IMR-90 (cell line): ENCODE measurements around the gene RMDN2. TPM values are rescaled to one million over a fixed set of nuclear protein-coding genes. Genes with fewer than 3 reads are reported as not detected.

Experiments used
- ATAC-seq: fragments of 200-7000 bp; cut with Tn5 transposase; 2 replicates; pipeline ENCODE4 v1.9.1; 2020; ENCODE audit warnings: low read depth, mild to moderate bottlenecking, moderate library complexity
- BruUV-seq: library from RNA; stranded (reverse); fragments of 400-500 nt; replicated peaks from 2 replicates; lab custom pipeline; 2021; lab: Mats Ljungman, UMichigan
- CTCF ChIA-PET: fragments of 300-600 bp; formaldehyde crosslinking; extraction: SDS; loops from one replicate; lab custom pipeline; 2021; ENCODE audit warnings: antibody characterized with exemption; lab: Yijun Ruan, JAX
- POLR2A ChIA-PET: fragments of 300-600 bp; sonication (Branson Sonifier 250); formaldehyde crosslinking; loops from one replicate; lab custom pipeline; 2022; ENCODE audit warnings: antibody characterized with exemption; ENCODE audit not compliant: unreplicated experiment; lab: Charles Lee
- DNase-seq: peaks from one replicate; pipeline ENCODE4 v3.0.0; 2013
- H2AFZ ChIP-seq: replicated peaks from 2 replicates; pipeline ENCODE3; 2013; ENCODE audit warnings: low read length, mild to moderate bottlenecking; ENCODE audit not compliant: poor library complexity
- H2AK5ac ChIP-seq: 2 replicates; pipeline ENCODE4 v1.6.1; 2013; ENCODE audit warnings: low read depth, low read length, inconsistent platforms
- H2AK9ac ChIP-seq: replicated peaks from 2 replicates; pipeline ENCODE3; 2013; ENCODE audit warnings: mild to moderate bottlenecking, low read depth, low read length, moderate library complexity; ENCODE audit not compliant: poor library complexity
- H2BK120ac ChIP-seq: 2 replicates; pipeline ENCODE4 v1.6.1; 2013; ENCODE audit warnings: low read depth, low read length, inconsistent platforms
- H2BK15ac ChIP-seq: 3 replicates; pipeline ENCODE4 v1.6.1; 2013; ENCODE audit warnings: low read depth, low read length, inconsistent platforms
- H2BK20ac ChIP-seq: 2 replicates; pipeline ENCODE4 v1.6.1; 2013; ENCODE audit warnings: low read depth, mild to moderate bottlenecking, inconsistent platforms, low read length, moderate library complexity
- H2BK5ac ChIP-seq: 2 replicates; pipeline ENCODE4 v1.6.1; 2013; ENCODE audit warnings: mild to moderate bottlenecking, low read depth, low read length, inconsistent platforms; ENCODE audit not compliant: poor library complexity, severe bottlenecking
- H3K14ac ChIP-seq: replicated peaks from 2 replicates; pipeline ENCODE4 v1.6.1; 2013; ENCODE audit warnings: low read depth, low read length, inconsistent platforms
- H3K18ac ChIP-seq: 2 replicates; pipeline ENCODE4 v1.6.1; 2013; ENCODE audit warnings: low read depth, low read length, control low read depth
- H3K23ac ChIP-seq: 2 replicates; pipeline ENCODE4 v1.6.1; 2013; ENCODE audit warnings: low read depth, low read length, inconsistent platforms
- H3K27ac ChIP-seq: 2 replicates; pipeline ENCODE4 v1.5.1; 2013; ENCODE audit warnings: mild to moderate bottlenecking, control low read depth, low read length; ENCODE audit not compliant: insufficient read depth
- H3K27me3 ChIP-seq: 2 replicates; pipeline ENCODE4 v1.6.1; 2013; ENCODE audit warnings: low read length; ENCODE audit not compliant: control insufficient read depth, insufficient read depth
- H3K36me3 ChIP-seq: 2 replicates; pipeline ENCODE4 v1.6.1; 2013; ENCODE audit warnings: low read length, mixed read lengths; ENCODE audit not compliant: control insufficient read depth, insufficient read depth
- H3K4ac ChIP-seq: 2 replicates; pipeline ENCODE4 v1.6.1; 2013; ENCODE audit warnings: low read depth, low read length, inconsistent platforms
- H3K4me1 ChIP-seq: 2 replicates; pipeline ENCODE4 v1.6.1; 2013; ENCODE audit warnings: low read length, mixed read lengths; ENCODE audit not compliant: control insufficient read depth, insufficient read depth
- H3K4me2 ChIP-seq: 2 replicates; pipeline ENCODE4 v1.6.1; 2013; ENCODE audit warnings: low read depth, mild to moderate bottlenecking, control low read depth, low read length, moderate library complexity
- H3K4me3 ChIP-seq: 2 replicates; pipeline ENCODE4 v1.5.1; 2013; ENCODE audit warnings: low read depth, mild to moderate bottlenecking, control low read depth, low read length, moderate library complexity; ENCODE audit not compliant: insufficient read depth
- H3K56ac ChIP-seq: 2 replicates; pipeline ENCODE4 v1.6.1; 2013; ENCODE audit warnings: low read length, inconsistent platforms; ENCODE audit not compliant: insufficient read depth; ENCODE audit errors: extremely low read depth
- H3K79me1 ChIP-seq, 2 experiments: 2 replicates each; pipeline ENCODE4 v1.6.1; 2013; ENCODE audit warnings: low read length in 2 of 2, inconsistent platforms in 1 of 2, low read depth in 1 of 2
- H3K9ac ChIP-seq: 2 replicates; pipeline ENCODE4 v1.6.1; 2013; ENCODE audit warnings: low read depth, low read length, control low read depth
- H3K9me1 ChIP-seq: 2 replicates; pipeline ENCODE4 v1.6.1; 2013; ENCODE audit warnings: low read length, inconsistent platforms; ENCODE audit not compliant: insufficient read depth
- H3K9me3 ChIP-seq: 2 replicates; pipeline ENCODE4 v1.6.1; 2013; ENCODE audit warnings: low read length; ENCODE audit not compliant: control insufficient read depth, insufficient read depth
- H4K20me1 ChIP-seq: 2 replicates; pipeline ENCODE4 v1.6.1; 2013; ENCODE audit warnings: low read length, inconsistent platforms; ENCODE audit not compliant: insufficient read depth
- H4K5ac ChIP-seq: 2 replicates; pipeline ENCODE4 v1.6.1; 2013; ENCODE audit warnings: mild to moderate bottlenecking, low read depth, low read length, control low read depth
- H4K8ac ChIP-seq, 2 experiments: 2 replicates each; pipeline ENCODE4 v1.6.1; 2013; ENCODE audit warnings: low read depth in 2 of 2, low read length in 2 of 2, control low read depth in 1 of 2, inconsistent platforms in 1 of 2
- H4K91ac ChIP-seq: 2 replicates; pipeline ENCODE4 v1.6.1; 2013; ENCODE audit warnings: low read depth, low read length, inconsistent platforms; ENCODE audit not compliant: insufficient read depth
- BHLHE40 ChIP-seq: fragments of 150-350 bp; IDR thresholded peaks from 2 replicates; pipeline ENCODE4 v1.6.1; 2016; ENCODE audit warnings: mild to moderate bottlenecking, low read depth, low read length
- CEBPB ChIP-seq: IDR thresholded peaks from 2 replicates; pipeline ENCODE4 v1.6.1; 2012; ENCODE audit warnings: low read depth, low read length, improper control_type of control experiment
- CHD1 ChIP-seq: IDR thresholded peaks from 2 replicates; pipeline ENCODE4 v1.6.1; 2012; ENCODE audit warnings: low read depth, low read length, improper control_type of control experiment
- FOS ChIP-seq: fragments of 150-350 bp; IDR thresholded peaks from 2 replicates; pipeline ENCODE4 v1.6.1; 2016; ENCODE audit warnings: low read depth, low read length
- MAFK ChIP-seq: IDR thresholded peaks from 2 replicates; pipeline ENCODE4 v1.6.1; 2012; ENCODE audit warnings: low read depth, low read length, improper control_type of control experiment
- MAZ ChIP-seq: IDR thresholded peaks from 2 replicates; pipeline ENCODE4 v1.6.1; 2012; ENCODE audit warnings: low read depth, mild to moderate bottlenecking, low read length, improper control_type of control experiment, moderate library complexity, borderline replicate concordance
- MXI1 ChIP-seq: IDR thresholded peaks from 2 replicates; pipeline ENCODE4 v1.6.1; 2012; ENCODE audit warnings: low read depth, mild to moderate bottlenecking, low read length, moderate library complexity, borderline replicate concordance
- NFE2L2 ChIP-seq: fragments of 150-350 bp; IDR thresholded peaks from 2 replicates; pipeline ENCODE4 v1.6.1; 2016; ENCODE audit warnings: low read depth, mild to moderate bottlenecking, low read length
- POLR2A ChIP-seq: IDR thresholded peaks from 2 replicates; pipeline ENCODE4 v1.6.1; 2012; ENCODE audit warnings: mild to moderate bottlenecking, low read depth, low read length
- RAD21 ChIP-seq: IDR thresholded peaks from 2 replicates; pipeline ENCODE4 v1.6.1; 2012; ENCODE audit warnings: low read length, improper control_type of control experiment
- RCOR1 ChIP-seq: IDR thresholded peaks from 2 replicates; pipeline ENCODE4 v1.6.1; 2012; ENCODE audit warnings: mild to moderate bottlenecking, low read length, improper control_type of control experiment; ENCODE audit not compliant: insufficient replicate concordance
- RFX5 ChIP-seq: IDR thresholded peaks from 2 replicates; pipeline ENCODE4 v1.8.0; 2012; ENCODE audit warnings: low read depth, mild to moderate bottlenecking, low read length, moderate library complexity
- SMC3 ChIP-seq: fragments of 150-350 bp; IDR thresholded peaks from 2 replicates; pipeline ENCODE4 v1.6.1; 2016; ENCODE audit warnings: low read depth, mild to moderate bottlenecking, antibody characterized with exemption, low read length, moderate library complexity
- WGBS, 2 experiments: methylation state at CpG; one replicate each; pipeline versions ENCODE4 v1.1.5 to v1.1.7; 2013; ENCODE audit warnings: missing lambda C conversion rate in 2 of 2; ENCODE audit not compliant: insufficient read length in 1 of 2; ENCODE audit errors: extremely low coverage in 2 of 2; 5-methylcytosine and 5-hydroxymethylcytosine counted together
- dilution Hi-C: fragments of 300-500 bp; cut with HindIII; formaldehyde crosslinking; loops from one replicate; pipeline ENCODE4 v1.14.3; 2018; ENCODE audit warnings: low sequenced_read_pairs; ENCODE audit not compliant: unreplicated experiment
- in situ Hi-C: fragments of 300-500 bp; cut with MboI; formaldehyde crosslinking; loops from 3 replicates; pipeline ENCODE4 v1.14.3; 2019; ENCODE audit warnings: low sequenced_read_pairs, inconsistent platforms, mixed read lengths
- intact Hi-C: fragments of 100-400 bp; cut with micrococcal nuclease; formaldehyde crosslinking; loops from 2 replicates; pipeline ENCODE4 v1.10.0; 2022
- polyA plus RNA-seq, 3 experiments: library from polyadenylated mRNA; depleted of rRNA; stranded (reverse); fragments of >200 nt; gene quantifications; 2 replicates each; pipeline ENCODE4 v1.2.3, GENCODE V29; 2012; ENCODE audit warnings: low replicate concordance in 1 of 3
- total RNA-seq: library from RNA; depleted of rRNA; stranded (reverse); fragments of >200 nt; gene quantifications from 2 replicates; pipeline ENCODE4 v1.2.3, GENCODE V29; 2012
- TF ChIP-seq, protein P1 (sequence below): fragments of 150-350 bp; IDR thresholded peaks from 2 replicates; pipeline ENCODE4 v1.6.1; 2017; ENCODE audit warnings: mild to moderate bottlenecking, antibody characterized with exemption, low read length, low read depth
- TF ChIP-seq, protein P2 (sequence below): fragments of 150-350 bp; IDR thresholded peaks from 2 replicates; pipeline ENCODE4 v1.6.1; 2016; ENCODE audit warnings: low read depth, mild to moderate bottlenecking, low read length, moderate library complexity, borderline replicate concordance
- TF ChIP-seq, protein P3 (sequence below): conservative IDR thresholded peaks from 2 replicates; pipeline ENCODE4 v1.5.1; 2012; ENCODE audit warnings: mild to moderate bottlenecking, low read depth, low read length, improper control_type of control experiment

Gene RMDN2
- total and polyA plus RNA-seq, 2 of the 4 experiments (the other 2 are of a cell fraction): 2.3 to 3.0 TPM

DNA sequence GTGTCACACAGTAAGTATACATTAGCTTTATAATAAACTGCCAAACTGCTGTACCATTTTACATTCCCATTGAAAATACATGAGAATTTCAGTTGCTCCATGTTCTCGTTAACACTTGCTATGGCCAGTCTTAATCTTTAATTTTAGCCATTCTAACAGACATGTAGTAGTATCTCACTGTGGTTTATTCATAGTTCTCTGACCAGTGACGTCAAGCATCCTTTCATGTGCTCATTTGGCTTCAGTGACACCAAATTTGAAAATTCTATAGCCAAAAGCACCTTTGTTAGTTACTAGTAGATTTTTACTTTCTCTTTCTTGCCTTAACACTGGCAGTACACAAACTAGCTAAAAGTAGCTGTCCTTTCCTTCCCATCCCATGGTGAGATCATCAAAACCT, 107.9 kb downstream of the RMDN2 start:
- TF ChIP-seq, protein P1, sequence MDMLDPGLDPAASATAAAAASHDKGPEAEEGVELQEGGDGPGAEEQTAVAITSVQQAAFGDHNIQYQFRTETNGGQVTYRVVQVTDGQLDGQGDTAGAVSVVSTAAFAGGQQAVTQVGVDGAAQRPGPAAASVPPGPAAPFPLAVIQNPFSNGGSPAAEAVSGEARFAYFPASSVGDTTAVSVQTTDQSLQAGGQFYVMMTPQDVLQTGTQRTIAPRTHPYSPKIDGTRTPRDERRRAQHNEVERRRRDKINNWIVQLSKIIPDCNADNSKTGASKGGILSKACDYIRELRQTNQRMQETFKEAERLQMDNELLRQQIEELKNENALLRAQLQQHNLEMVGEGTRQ: no peak
- no peak for TF ChIP-seq NFE2L2
- TF ChIP-seq BHLHE40: no peak
- no peak for TF ChIP-seq MAFK
- TF ChIP-seq, protein P2, sequence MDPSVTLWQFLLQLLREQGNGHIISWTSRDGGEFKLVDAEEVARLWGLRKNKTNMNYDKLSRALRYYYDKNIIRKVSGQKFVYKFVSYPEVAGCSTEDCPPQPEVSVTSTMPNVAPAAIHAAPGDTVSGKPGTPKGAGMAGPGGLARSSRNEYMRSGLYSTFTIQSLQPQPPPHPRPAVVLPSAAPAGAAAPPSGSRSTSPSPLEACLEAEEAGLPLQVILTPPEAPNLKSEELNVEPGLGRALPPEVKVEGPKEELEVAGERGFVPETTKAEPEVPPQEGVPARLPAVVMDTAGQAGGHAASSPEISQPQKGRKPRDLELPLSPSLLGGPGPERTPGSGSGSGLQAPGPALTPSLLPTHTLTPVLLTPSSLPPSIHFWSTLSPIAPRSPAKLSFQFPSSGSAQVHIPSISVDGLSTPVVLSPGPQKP: no peak
- no peak for TF ChIP-seq MXI1
- no peak for TF ChIP-seq RAD21
- TF ChIP-seq, protein P3, sequence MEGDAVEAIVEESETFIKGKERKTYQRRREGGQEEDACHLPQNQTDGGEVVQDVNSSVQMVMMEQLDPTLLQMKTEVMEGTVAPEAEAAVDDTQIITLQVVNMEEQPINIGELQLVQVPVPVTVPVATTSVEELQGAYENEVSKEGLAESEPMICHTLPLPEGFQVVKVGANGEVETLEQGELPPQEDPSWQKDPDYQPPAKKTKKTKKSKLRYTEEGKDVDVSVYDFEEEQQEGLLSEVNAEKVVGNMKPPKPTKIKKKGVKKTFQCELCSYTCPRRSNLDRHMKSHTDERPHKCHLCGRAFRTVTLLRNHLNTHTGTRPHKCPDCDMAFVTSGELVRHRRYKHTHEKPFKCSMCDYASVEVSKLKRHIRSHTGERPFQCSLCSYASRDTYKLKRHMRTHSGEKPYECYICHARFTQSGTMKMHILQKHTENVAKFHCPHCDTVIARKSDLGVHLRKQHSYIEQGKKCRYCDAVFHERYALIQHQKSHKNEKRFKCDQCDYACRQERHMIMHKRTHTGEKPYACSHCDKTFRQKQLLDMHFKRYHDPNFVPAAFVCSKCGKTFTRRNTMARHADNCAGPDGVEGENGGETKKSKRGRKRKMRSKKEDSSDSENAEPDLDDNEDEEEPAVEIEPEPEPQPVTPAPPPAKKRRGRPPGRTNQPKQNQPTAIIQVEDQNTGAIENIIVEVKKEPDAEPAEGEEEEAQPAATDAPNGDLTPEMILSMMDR: no peak
- no peak for TF ChIP-seq FOS
- no peak for TF ChIP-seq RFX5
- TF ChIP-seq SMC3: no peak
- no peak for TF ChIP-seq CHD1
- TF ChIP-seq CEBPB: no peak
- TF ChIP-seq POLR2A: no peak
- TF ChIP-seq RCOR1: no peak
- TF ChIP-seq MAZ: no peak
- no peaks in the 10 kb centered on the region for H3K79me1 ChIP-seq
- H4K8ac ChIP-seq: no peak overlapping the region
- no peak overlapping the region for H3K56ac ChIP-seq
- no peak overlapping the region for H2BK20ac ChIP-seq
- no peaks in the 10 kb centered on the region for H4K20me1 ChIP-seq
- H3K4me3 ChIP-seq: no peak overlapping the region
- H3K9me3 ChIP-seq: no peaks in the 10 kb centered on the region; the same call in 1 of the 2 replicates
- no peak overlapping the region for H4K91ac ChIP-seq
- in situ Hi-C loops: no loop called here
- H4K5ac ChIP-seq: no peak overlapping the region
- peaks cover 2% of the 10 kb centered on the region; the same call in 1 of the 2 replicates for H3K4me1 ChIP-seq
- ChIA-PET POLR2A (no interaction called here), CTCF (no interaction called here)
- no peak overlapping the region for H2AK5ac ChIP-seq
- DNase-seq: no peak
- BruUV-seq: no TSS peak
- H3K14ac ChIP-seq: no peak overlapping the region
- dilution Hi-C loops: no loop called here
- no peak overlapping the region for H2AFZ ChIP-seq
- no peak overlapping the region for H3K18ac ChIP-seq
- no peak overlapping the region for H3K4ac ChIP-seq
- H2AK9ac ChIP-seq: no peak overlapping the region
- intact Hi-C loops: no loop called here
- H2BK15ac ChIP-seq: no peak overlapping the region
- H3K9me1 ChIP-seq: no peaks in the 10 kb centered on the region
- no CpG with 5 or more reads among the region's 2 CpGs for WGBS, 2 experiments
- H3K27me3 ChIP-seq: peaks cover 21% of the 10 kb centered on the region
- no peak overlapping the region for H3K9ac ChIP-seq
- H3K36me3 ChIP-seq: no peaks in the 10 kb centered on the region
- no peak overlapping the region for H3K23ac ChIP-seq
- H2BK120ac ChIP-seq: no peak overlapping the region
- H2BK5ac ChIP-seq: no peak overlapping the region
- H3K27ac ChIP-seq: no peak overlapping the region
- no peak overlapping the region; the same call in 1 of the 2 replicates for H3K4me2 ChIP-seq
- ATAC-seq: no peak
